Heart right ventricle (tissue), 16 donors: ENCODE data around the gene DRD1. TPM values are rescaled to one million over a fixed set of nuclear protein-coding genes. Genes with fewer than 3 reads are reported as not detected.

Source experiments
- ATAC-seq, 8 donors: fragments of 200-7000 bp; cut with Tn5 transposase; one replicate each; pipeline ENCODE4 v1.9.1; 2020; ENCODE audit warnings: mild to moderate bottlenecking in 8 of 8, moderate library complexity in 8 of 8, moderate number of reproducible peaks in 1 of 8
- DNase-seq, 2 donors: peaks; one replicate each; pipeline ENCODE4 v3.0.0-alpha.2; 2020
- H3K27ac ChIP-seq, 10 donors: fragments of 200-600 bp; sonication (generic) in 2 of 10; one replicate each; pipeline versions ENCODE4 v1.5.0 to v1.8.0; 2020 to 2022; ENCODE audit warnings: mild to moderate bottlenecking in 3 of 10
- H3K27me3 ChIP-seq, 7 donors: fragments of 200-600 bp; one replicate each; pipeline ENCODE4 v1.8.0; 2021 to 2022; ENCODE audit warnings: mild to moderate bottlenecking in 2 of 7
- H3K36me3 ChIP-seq, 9 donors: fragments of 200-600 bp; sonication (generic) in 1 of 9; one replicate each; pipeline versions ENCODE4 v1.5.0 to v1.8.0; 2020 to 2022; ENCODE audit warnings: mild to moderate bottlenecking in 2 of 9
- H3K4me1 ChIP-seq, 9 donors: fragments of 200-600 bp; sonication (generic) in 1 of 9; one replicate each; pipeline versions ENCODE4 v1.5.0 to v1.8.0; 2020 to 2022; ENCODE audit warnings: mild to moderate bottlenecking in 4 of 9
- H3K4me3 ChIP-seq, 10 donors: fragments of 200-600 bp; sonication (generic) in 2 of 10; one replicate each; pipeline versions ENCODE4 v1.5.0 to v1.8.0; 2020 to 2022; ENCODE audit warnings: mild to moderate bottlenecking in 7 of 10, moderate library complexity in 2 of 10
- H3K9me3 ChIP-seq, 11 donors: fragments of 200-600 bp in 10 of 11; sonication (generic) in 2 of 11; one replicate each; pipeline versions ENCODE4 v1.5.0 to v1.8.0; 2013 to 2022; ENCODE audit warnings: mild to moderate bottlenecking in 2 of 11, control low read depth in 1 of 11, moderate library complexity in 1 of 11
- WGBS, 2 donors: extraction: QIAGEN DNeasy Blood & Tissue Kit; methylation state at CpG; one replicate each; pipeline ENCODE4 v1.1.7; 2013; ENCODE audit warnings: inconsistent platforms in 1 of 2; 5-methylcytosine and 5-hydroxymethylcytosine counted together
- intact Hi-C, 10 donors: fragments of 100-400 bp; cut with DNase I; formaldehyde crosslinking; loops; one replicate each; pipeline versions ENCODE4 v1.11.1 to v1.14.2; 2022
- polyA plus RNA-seq, 2 donors: library from polyadenylated mRNA; stranded (reverse); fragments of 200-250 nt; gene quantifications; one replicate each; pipeline ENCODE4 v1.2.3, GENCODE V29; 2013
- total RNA-seq, 10 donors: library from RNA; stranded (reverse); fragmentation: NEBNext Ultra II Directional in 3 of 10; extraction: Animal tissue kit (Norgen Biotek cat#: 25700) in 3 of 10; gene quantifications; one replicate each; pipeline versions ENCODE4 v1.2.1 to v1.2.4, GENCODE V29; 2021 to 2023
- TF ChIP-seq, protein P1 (sequence below), 9 donors: fragments of 200-600 bp; sonication (generic) in 2 of 9; IDR thresholded peaks; one replicate each; pipeline versions ENCODE4 v1.5.0 to v1.8.0; 2021 to 2022; ENCODE audit warnings: antibody characterized with exemption in 9 of 9, mild to moderate bottlenecking in 5 of 9, moderate library complexity in 1 of 9
- donor health status: Arrhythmogenic right ventricular cardiomyopathy.
- donor health status: ischemic (EF 13 %, LVEDD 7.1; RV severe dilation, severe dysfunction).
- donor health status: healthy with polysubstance abuse.
- donor health status: DM: no; HTN: yes; CAD: no.
- donor health status: DM: no; HTN: no; CAD: no.
- donor health status: ischemic (EF 25% LVEDD 6.9; RV normal size, moderate dysfunction).
- donor health status: ischemic (EF 25% LVEDD 5.7; RV mildly dilated, moderate dysfunction).
- donor health status: healthy.
- donor health status: DM: yes; HTN: yes; CAD: no.
- donor health status: Ischemic cardiomyopathy.
- donor health status: ischemic (EF 35%, LVEDD 5.7; RV mildly dilated, moderate dysfunction).
- donor health status: nonischemic (EF 11% LVEDD 7.7; RV severe dilation, severe dysfunction).
- donor health status: DM: yes; HTN: yes; CAD: no.
- donor health status: PGD.
- donor health status: ischemic (EF 29% LVEDD 5.4; RV normal size, mild dysfunction).
- donor health status: nonischemic (EF 23%, LVEDD 6.1; RV moderate dilation, normal function).

DRD1 gene
- total and polyA plus RNA-seq, 12 donors = 0.06 to 0.12 (median 0.09) TPM; not detected in 9

DNA sequence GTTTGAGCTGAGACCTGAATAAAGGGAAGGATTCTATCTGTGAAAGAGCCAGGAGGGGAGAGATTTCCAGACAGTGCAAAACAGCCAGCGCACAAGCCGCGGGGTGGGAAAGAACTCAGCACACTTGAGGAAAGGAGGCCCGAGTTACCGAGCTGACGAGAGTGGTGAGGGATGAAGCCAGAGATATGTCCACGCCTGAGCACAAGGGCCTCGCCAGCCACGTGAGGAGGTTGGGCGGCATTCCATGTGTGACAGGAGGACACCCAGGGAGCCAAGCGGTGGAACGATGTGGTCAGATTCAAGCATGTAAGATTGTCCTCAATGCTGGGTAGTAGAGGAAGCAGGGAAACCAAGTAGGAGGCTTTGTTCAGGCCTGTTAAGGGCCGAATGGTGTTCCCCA, 17.4 kb upstream of the DRD1 start:
- no peaks in the 10 kb centered on the region for H3K36me3 ChIP-seq
- intact Hi-C loops = loop anchor here in 3 of 10 donors (5.0 kb wide), 2 partner anchors 509 to 514 kb away; no protein-coding TSS in a partner anchor
- no peaks in the 10 kb centered on the region for H3K9me3 ChIP-seq
- DNase-seq = peak in 1 of 2 donors; percentile 33
- WGBS, 2 donors = 73% methylated on average over 13 of the region's 13 CpGs
- TF ChIP-seq, protein P1, sequence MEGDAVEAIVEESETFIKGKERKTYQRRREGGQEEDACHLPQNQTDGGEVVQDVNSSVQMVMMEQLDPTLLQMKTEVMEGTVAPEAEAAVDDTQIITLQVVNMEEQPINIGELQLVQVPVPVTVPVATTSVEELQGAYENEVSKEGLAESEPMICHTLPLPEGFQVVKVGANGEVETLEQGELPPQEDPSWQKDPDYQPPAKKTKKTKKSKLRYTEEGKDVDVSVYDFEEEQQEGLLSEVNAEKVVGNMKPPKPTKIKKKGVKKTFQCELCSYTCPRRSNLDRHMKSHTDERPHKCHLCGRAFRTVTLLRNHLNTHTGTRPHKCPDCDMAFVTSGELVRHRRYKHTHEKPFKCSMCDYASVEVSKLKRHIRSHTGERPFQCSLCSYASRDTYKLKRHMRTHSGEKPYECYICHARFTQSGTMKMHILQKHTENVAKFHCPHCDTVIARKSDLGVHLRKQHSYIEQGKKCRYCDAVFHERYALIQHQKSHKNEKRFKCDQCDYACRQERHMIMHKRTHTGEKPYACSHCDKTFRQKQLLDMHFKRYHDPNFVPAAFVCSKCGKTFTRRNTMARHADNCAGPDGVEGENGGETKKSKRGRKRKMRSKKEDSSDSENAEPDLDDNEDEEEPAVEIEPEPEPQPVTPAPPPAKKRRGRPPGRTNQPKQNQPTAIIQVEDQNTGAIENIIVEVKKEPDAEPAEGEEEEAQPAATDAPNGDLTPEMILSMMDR (IDR thresholded peaks at IDR 0.05) = no peak
- H3K4me1 ChIP-seq = no peaks in the 10 kb centered on the region
- H3K27me3 ChIP-seq = peaks cover 0 to 28% (median 22%) of the 10 kb centered on the region in 7 donors
- no peak overlapping the region for H3K27ac ChIP-seq
- peak in 3 of 8 donors; percentile 39 to 62 (median 61) for ATAC-seq
- H3K4me3 ChIP-seq = no peak overlapping the region

DNA sequence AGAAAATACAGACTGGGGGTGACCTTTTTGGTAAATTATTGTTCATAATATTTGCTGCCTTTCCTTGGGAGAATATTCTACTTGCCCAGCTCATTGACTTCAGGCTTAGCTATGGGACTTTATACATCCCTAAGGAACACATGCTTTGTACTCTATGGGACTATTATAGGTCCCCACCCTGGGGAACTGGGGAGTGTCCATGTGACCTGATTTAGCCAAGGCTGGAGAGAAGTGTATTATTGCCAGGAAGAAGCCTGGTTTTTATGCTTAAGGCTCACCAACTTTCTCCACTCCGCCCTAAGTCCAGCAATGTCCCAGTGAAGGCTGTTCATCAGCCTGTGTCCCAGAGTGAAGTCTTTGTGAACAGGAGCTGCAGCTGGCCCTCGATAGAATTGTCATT, 16.6 kb upstream of the DRD1 start:
- no peak for ATAC-seq
- TF ChIP-seq, protein P1 (IDR thresholded peaks at IDR 0.05) = no peak

DNA sequence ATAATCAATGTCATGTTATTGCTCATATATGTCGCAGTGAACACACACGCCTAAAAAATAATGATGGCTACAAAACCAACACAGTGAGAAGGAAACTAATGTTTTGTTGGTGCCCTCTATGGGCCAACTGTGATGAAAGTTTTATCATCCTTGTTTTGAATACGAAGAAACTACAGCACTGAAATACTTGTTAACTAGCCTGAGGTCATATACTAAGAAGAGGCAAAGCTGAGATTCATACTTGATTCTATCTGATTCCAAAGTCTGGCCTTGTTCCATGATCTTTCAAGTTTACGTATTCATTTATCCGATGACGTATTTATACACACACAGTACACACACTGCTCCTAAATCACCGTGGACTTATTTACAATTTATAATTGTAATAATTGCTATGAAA, 16.1 kb upstream of the DRD1 start:
- intact Hi-C loops = loop anchor here in 3 of 10 donors (5.0 kb wide), 2 partner anchors 508 to 513 kb away; no protein-coding TSS in a partner anchor
- Histone ChIP-seq H3K27ac (no peak overlapping the region), H3K9me3 (no peaks in the 10 kb centered on the region), H3K27me3 (peaks cover 0 to 35% (median 33%) of the 10 kb centered on the region in 7 donors), H3K36me3 (no peaks in the 10 kb centered on the region), H3K4me3 (no peak overlapping the region), H3K4me1 (no peaks in the 10 kb centered on the region)
- TF ChIP-seq, protein P1 (IDR thresholded peaks at IDR 0.05) = peak in 7 of 9 donors; percentile 20 to 51 (median 41)
- ATAC-seq (no peak), DNase-seq (no peak)
- WGBS, 2 donors = 57 to 62% methylated on average over 7 of the region's 7 CpGs

More for the DNA sequence above, 16.6 kb upstream of the DRD1 start:
- Histone ChIP-seq H3K36me3 (no peaks in the 10 kb centered on the region), H3K27me3 (peaks cover 0 to 32% (median 29%) of the 10 kb centered on the region in 7 donors), H3K9me3 (no peaks in the 10 kb centered on the region), H3K27ac (no peak overlapping the region), H3K4me1 (no peaks in the 10 kb centered on the region), H3K4me3 (no peak overlapping the region)
- no peak for DNase-seq
- WGBS, 2 donors = 83 to 92% methylated on average over 2 of the region's 2 CpGs
- intact Hi-C loops = loop anchor here in 3 of 10 donors (5.0 kb wide), 2 partner anchors 508 to 513 kb away; no protein-coding TSS in a partner anchor

DNA sequence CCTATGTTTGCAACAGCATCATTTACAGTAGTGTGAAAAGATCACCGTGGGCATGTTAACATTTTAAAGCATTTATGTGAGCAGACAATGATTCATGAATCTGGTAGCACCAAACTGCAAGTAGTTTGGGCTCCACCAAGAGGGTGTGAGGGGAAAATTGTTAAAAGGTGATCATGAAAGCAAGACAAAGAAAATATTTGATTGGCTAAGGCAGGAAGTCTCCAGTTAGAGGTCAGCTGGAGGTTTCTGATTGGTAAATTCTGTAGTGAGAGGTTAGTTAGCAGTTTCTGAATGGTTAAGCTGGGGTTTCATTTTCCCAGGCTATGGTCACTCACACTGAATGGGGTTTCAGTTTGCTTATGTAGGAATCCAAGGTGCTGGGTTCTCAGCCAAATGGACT, 13.5 kb upstream of the DRD1 start:
- Histone ChIP-seq H3K36me3 (no peaks in the 10 kb centered on the region), H3K4me1 (no peaks in the 10 kb centered on the region), H3K9me3 (no peaks in the 10 kb centered on the region), H3K27me3 (peaks cover 0 to 61% (median 52%) of the 10 kb centered on the region in 7 donors), H3K4me3 (no peak overlapping the region), H3K27ac (no peak overlapping the region)
- ATAC-seq (no peak), DNase-seq (no peak)
- 84 to 85% methylated on average over 1 of the region's 1 CpG for WGBS, 2 donors
- intact Hi-C loops = loop anchor here in 3 of 10 donors (5.0 kb wide), 2 partner anchors 505 to 510 kb away; no protein-coding TSS in a partner anchor
- TF ChIP-seq, protein P1 (IDR thresholded peaks at IDR 0.05) = no peak
